HG03175 (cell line): ENCODE results near the gene SYT9.

Experiments
- ATAC-seq: cut with Tn5 transposase; IDR thresholded peaks from one replicate; pipeline ENCODE4 v1.9.1; 2021; ENCODE audit warnings: mild to moderate bottlenecking, moderate library complexity; ENCODE audit not compliant: unreplicated experiment

The SYT9 gene

GRCh38 chr11:7272373-7272772 is 20.7 kb downstream of the SYT9 start:
- no peak for ATAC-seq

- no peak for ATAC-seq
Measured at GRCh38 chr11:7275133-7275532, 23.4 kb downstream of the SYT9 start.

GRCh38 chr11:7278314-7278917 is 26.7 kb downstream of the SYT9 start:
- peak; percentile 84 for ATAC-seq

GRCh38 chr11:7279676-7280075 is 28.0 kb downstream of the SYT9 start:
- no peak for ATAC-seq

GRCh38 chr11:7281079-7281478 is 29.4 kb downstream of the SYT9 start:
- no peak for ATAC-seq

GRCh38 chr11:7281809-7282208 is 30.1 kb downstream of the SYT9 start:
- ATAC-seq = no peak

GRCh38 chr11:7286178-7286577 is 34.5 kb downstream of the SYT9 start:
- ATAC-seq = no peak

- ATAC-seq = no peak
Measured at GRCh38 chr11:7291100-7291829, 39.6 kb downstream of the SYT9 start.

- no peak for ATAC-seq
Measured at GRCh38 chr11:7292922-7293321, 41.2 kb downstream of the SYT9 start.

GRCh38 chr11:7299393-7299792 is 47.7 kb downstream of the SYT9 start:
- no peak for ATAC-seq

- no peak for ATAC-seq
Measured at GRCh38 chr11:7300281-7300680, 48.6 kb downstream of the SYT9 start.

GRCh38 chr11:7303146-7303545 is 51.4 kb downstream of the SYT9 start:
- no peak for ATAC-seq

GRCh38 chr11:7306900-7307299 is 55.2 kb downstream of the SYT9 start:
- no peak for ATAC-seq

- ATAC-seq = no peak
Measured at GRCh38 chr11:7307836-7308235, 56.1 kb downstream of the SYT9 start.

GRCh38 chr11:7311903-7312302 is 60.2 kb downstream of the SYT9 start:
- no peak for ATAC-seq

GRCh38 chr11:7314811-7315604 is 63.3 kb downstream of the SYT9 start:
- ATAC-seq = no peak

GRCh38 chr11:7319501-7319900 is 67.8 kb downstream of the SYT9 start:
- no peak for ATAC-seq

GRCh38 chr11:7320306-7320705 is 68.6 kb downstream of the SYT9 start:
- ATAC-seq = no peak

GRCh38 chr11:7321473-7322450 is 70.1 kb downstream of the SYT9 start:
- no peak for ATAC-seq

- no peak for ATAC-seq
Measured at GRCh38 chr11:7332451-7332850, 80.7 kb downstream of the SYT9 start.

GRCh38 chr11:7332962-7333361 is 81.3 kb downstream of the SYT9 start:
- ATAC-seq = no peak
